Measurements from ENCODE around the gene ALAS1.

DNA sequence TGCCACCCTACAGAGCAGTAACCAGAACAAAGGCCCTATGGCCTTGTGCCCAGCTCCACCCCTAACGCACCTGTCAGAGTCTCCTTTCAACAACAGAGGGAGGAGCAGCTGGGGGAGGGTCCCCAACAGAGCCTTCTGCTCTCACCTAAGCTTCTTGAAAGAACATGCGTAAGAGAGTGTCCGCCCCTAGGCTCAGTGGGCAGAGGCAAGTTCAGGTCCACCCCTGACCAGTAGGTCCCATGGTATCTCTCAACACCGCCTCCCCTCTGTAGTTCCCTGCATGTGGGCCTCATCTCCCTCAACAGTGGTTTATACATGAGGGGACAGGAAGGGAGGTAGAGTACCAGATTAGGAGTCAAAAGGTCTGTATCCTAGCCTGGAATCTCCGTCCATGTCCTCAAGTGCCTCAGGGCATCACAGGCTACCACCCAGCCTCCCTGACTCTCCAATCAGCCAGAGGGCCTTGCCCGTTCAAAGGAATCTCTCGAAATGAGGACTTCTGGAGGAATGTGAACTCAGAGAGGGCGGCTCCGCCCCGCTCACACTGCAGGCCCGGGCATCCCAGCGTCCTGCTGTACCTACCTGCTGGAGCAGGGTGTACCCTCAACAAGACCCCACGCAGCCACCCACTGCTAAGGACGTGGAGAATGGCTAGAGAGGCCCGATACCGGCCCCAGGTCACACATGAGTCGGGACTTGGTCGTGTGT is 44.4 kb upstream of the ALAS1 start:
- TF ChIP-seq, protein P1, sequence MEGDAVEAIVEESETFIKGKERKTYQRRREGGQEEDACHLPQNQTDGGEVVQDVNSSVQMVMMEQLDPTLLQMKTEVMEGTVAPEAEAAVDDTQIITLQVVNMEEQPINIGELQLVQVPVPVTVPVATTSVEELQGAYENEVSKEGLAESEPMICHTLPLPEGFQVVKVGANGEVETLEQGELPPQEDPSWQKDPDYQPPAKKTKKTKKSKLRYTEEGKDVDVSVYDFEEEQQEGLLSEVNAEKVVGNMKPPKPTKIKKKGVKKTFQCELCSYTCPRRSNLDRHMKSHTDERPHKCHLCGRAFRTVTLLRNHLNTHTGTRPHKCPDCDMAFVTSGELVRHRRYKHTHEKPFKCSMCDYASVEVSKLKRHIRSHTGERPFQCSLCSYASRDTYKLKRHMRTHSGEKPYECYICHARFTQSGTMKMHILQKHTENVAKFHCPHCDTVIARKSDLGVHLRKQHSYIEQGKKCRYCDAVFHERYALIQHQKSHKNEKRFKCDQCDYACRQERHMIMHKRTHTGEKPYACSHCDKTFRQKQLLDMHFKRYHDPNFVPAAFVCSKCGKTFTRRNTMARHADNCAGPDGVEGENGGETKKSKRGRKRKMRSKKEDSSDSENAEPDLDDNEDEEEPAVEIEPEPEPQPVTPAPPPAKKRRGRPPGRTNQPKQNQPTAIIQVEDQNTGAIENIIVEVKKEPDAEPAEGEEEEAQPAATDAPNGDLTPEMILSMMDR (IDR thresholded peaks at IDR 0.05) = no peak
- TF ChIP-seq POLR2A (IDR thresholded peaks at IDR 0.05) = no peak

All from prostate gland (tissue), 2 donors.